ENCODE measurements around the gene SCUBE1. TPM values are rescaled to one million over a fixed set of nuclear protein-coding genes. Genes with fewer than 3 reads are reported as not detected.
A peak's percentile ranks its signal among the peaks of the same experiment; 100 is the strongest.

SCUBE1 gene
- total and polyA plus RNA-seq, 2 of the 4 experiments (the other 2 are of a cell fraction): not detected

GRCh38 chr22:43188829-43189545 lies 154.2 kb downstream of the SCUBE1 start:
- dilution Hi-C loops (cut with HindIII; ENCODE audit: low sequenced_read_pairs, unreplicated experiment): no loop called here
- POLR2A ChIA-PET (ENCODE audit: unreplicated experiment): no interaction called here

More at GRCh38 chr22:43188829-43189545, 154.2 kb downstream of the SCUBE1 start:
- H3K56ac ChIP-seq (ENCODE audit: extremely low read depth, insufficient read depth, low read length): no peak overlapping the region
- no peak overlapping the region for H2BK15ac ChIP-seq (ENCODE audit: low read depth, low read length)
- DNase-seq: no peak
- peak overlapping the region; percentile 49; the same call in 1 of the 2 replicates for H4K5ac ChIP-seq (ENCODE audit: low read depth, low read length)
- in situ Hi-C loops (cut with MboI; ENCODE audit: low sequenced_read_pairs) (no loop called here), intact Hi-C loops (cut with micrococcal nuclease) (no loop called here)
- peak overlapping the region; percentile 15 for H2AK9ac ChIP-seq (replicated peaks; ENCODE audit: low read depth, low read length, poor library complexity)
- CTCF ChIA-PET: interaction anchor here (0.9 to 1.3 kb wide), 2 partner anchors 12 to 13 kb away, joined by 3 to 4 read pairs; no protein-coding TSS in a partner anchor
- H2BK120ac ChIP-seq (ENCODE audit: low read depth, low read length): peak overlapping the region; percentile 11; the same call in 1 of the 2 replicates
- H3K27me3 ChIP-seq (ENCODE audit: control insufficient read depth, insufficient read depth, low read length): peaks cover 7% of the 10 kb centered on the region
- H2AFZ ChIP-seq (replicated peaks; ENCODE audit: low read length, poor library complexity): peak overlapping the region; percentile 71
- H3K27ac ChIP-seq (ENCODE audit: insufficient read depth, low read length): no peak overlapping the region
- peaks cover 10% of the 10 kb centered on the region for H3K9me1 ChIP-seq (ENCODE audit: insufficient read depth, low read length)
- H2AK5ac ChIP-seq (ENCODE audit: low read depth, low read length): 0 out of 2 replicates have a peak overlapping the region, but pooled peaks have one; percentile 0
- 0 out of 2 replicates have a peak overlapping the region, but pooled peaks have one; percentile 10 for H3K4me2 ChIP-seq (ENCODE audit: low read depth, low read length)
- H3K23ac ChIP-seq (ENCODE audit: low read depth, low read length): no peak overlapping the region
- peaks cover 3 to 23% of the 10 kb centered on the region in 2 experiments; a peak in 3 of 4 replicates for H3K79me1 ChIP-seq (ENCODE audit: low read depth in 1 of 2, low read length in 2 of 2)
- no peak overlapping the region for H3K9ac ChIP-seq (ENCODE audit: low read depth, low read length)
- H3K4ac ChIP-seq (ENCODE audit: low read depth, low read length): no peak overlapping the region
- peak overlapping the region; percentile 23; the same call in 1 of the 2 replicates for H4K91ac ChIP-seq (ENCODE audit: insufficient read depth, low read depth, low read length)
- BruUV-seq (replicated peaks): no TSS peak
- H2BK5ac ChIP-seq (ENCODE audit: low read depth, low read length, poor library complexity, severe bottlenecking): peak overlapping the region; percentile 9
- TF ChIP-seq CEBPB (IDR thresholded peaks at IDR 0.05; ENCODE audit: low read depth, low read length): no peak
- TF ChIP-seq MXI1 (IDR thresholded peaks at IDR 0.05; ENCODE audit: borderline replicate concordance, low read depth, low read length): no peak
- TF ChIP-seq NFE2L2 (IDR thresholded peaks at IDR 0.05; ENCODE audit: low read depth, low read length): no peak
- no peak for TF ChIP-seq ELK1 (IDR thresholded peaks at IDR 0.05; ENCODE audit: borderline replicate concordance, low read depth, low read length)
- TF ChIP-seq CTCF (conservative IDR thresholded peaks at IDR 0.05; ENCODE audit: low read depth, low read length): no peak
- no CpG with 5 or more reads among the region's 5 CpGs for WGBS, 2 experiments (ENCODE audit: extremely low coverage in 2 of 2, insufficient read length in 1 of 2)
- H3K18ac ChIP-seq (ENCODE audit: low read depth, low read length): no peak overlapping the region
- no peaks in the 10 kb centered on the region for H3K36me3 ChIP-seq (ENCODE audit: control insufficient read depth, insufficient read depth, low read length)
- H3K4me1 ChIP-seq (ENCODE audit: control insufficient read depth, insufficient read depth, low read length): peaks cover 11% of the 10 kb centered on the region
- no peaks in the 10 kb centered on the region for H3K9me3 ChIP-seq (ENCODE audit: control insufficient read depth, insufficient read depth, low read length)
- peaks cover 14% of the 10 kb centered on the region for H4K20me1 ChIP-seq (ENCODE audit: insufficient read depth, low read length)
- no peak overlapping the region for H3K4me3 ChIP-seq (ENCODE audit: insufficient read depth, low read depth, low read length)
- peak overlapping the region; percentile 43 to 50; a peak in 3 of 4 replicates for H4K8ac ChIP-seq (ENCODE audit: low read depth in 2 of 2, low read length in 2 of 2)
- ATAC-seq (ENCODE audit: low read depth): no peak
- H2BK20ac ChIP-seq (ENCODE audit: low read depth, low read length): no peak overlapping the region
- no peak overlapping the region for H3K14ac ChIP-seq (replicated peaks; ENCODE audit: low read depth, low read length)

All from IMR-90 (cell line).